Measurements from ENCODE around the gene ELMO3.

DNA sequence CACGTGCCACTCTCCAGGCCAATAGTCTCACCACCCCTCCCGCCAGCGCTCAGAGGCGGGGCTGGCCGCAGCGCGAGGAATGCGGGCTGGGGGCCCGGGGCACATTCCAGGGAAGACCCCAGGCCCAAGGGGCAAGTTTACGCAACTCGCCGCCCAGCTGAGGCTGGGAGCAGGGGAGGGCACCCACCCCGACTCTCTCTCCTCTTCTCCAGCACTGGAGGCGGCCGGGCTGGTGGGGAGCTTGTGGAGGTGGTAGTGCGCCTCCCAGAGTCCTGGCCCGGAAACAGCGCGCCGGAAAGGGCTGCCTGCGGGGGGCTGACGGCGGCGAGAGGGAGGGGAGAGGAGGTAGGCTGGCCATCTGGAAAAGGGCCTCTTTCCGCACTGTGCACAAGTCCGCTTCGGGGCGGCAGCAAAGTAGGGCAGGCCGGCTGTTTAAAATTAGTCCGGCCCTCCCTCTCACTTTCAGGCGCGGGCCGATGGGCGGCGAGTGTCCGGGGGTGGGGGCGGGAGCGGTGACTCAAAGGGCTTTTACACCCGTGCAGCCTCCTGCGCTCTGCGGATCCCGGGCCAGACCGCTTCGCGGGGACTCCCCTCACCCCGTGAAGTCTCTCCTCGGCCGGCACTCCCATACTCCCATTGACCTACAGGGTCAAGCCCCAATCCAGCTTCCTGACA, 47.3 kb downstream of the ELMO3 start:
- TF ChIP-seq, protein P1, sequence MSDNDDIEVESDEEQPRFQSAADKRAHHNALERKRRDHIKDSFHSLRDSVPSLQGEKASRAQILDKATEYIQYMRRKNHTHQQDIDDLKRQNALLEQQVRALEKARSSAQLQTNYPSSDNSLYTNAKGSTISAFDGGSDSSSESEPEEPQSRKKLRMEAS (IDR thresholded peaks at IDR 0.05): no peak
- TF ChIP-seq, protein P2, sequence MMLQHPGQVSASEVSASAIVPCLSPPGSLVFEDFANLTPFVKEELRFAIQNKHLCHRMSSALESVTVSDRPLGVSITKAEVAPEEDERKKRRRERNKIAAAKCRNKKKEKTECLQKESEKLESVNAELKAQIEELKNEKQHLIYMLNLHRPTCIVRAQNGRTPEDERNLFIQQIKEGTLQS (IDR thresholded peaks at IDR 0.05): no peak
- TF ChIP-seq, protein P3, sequence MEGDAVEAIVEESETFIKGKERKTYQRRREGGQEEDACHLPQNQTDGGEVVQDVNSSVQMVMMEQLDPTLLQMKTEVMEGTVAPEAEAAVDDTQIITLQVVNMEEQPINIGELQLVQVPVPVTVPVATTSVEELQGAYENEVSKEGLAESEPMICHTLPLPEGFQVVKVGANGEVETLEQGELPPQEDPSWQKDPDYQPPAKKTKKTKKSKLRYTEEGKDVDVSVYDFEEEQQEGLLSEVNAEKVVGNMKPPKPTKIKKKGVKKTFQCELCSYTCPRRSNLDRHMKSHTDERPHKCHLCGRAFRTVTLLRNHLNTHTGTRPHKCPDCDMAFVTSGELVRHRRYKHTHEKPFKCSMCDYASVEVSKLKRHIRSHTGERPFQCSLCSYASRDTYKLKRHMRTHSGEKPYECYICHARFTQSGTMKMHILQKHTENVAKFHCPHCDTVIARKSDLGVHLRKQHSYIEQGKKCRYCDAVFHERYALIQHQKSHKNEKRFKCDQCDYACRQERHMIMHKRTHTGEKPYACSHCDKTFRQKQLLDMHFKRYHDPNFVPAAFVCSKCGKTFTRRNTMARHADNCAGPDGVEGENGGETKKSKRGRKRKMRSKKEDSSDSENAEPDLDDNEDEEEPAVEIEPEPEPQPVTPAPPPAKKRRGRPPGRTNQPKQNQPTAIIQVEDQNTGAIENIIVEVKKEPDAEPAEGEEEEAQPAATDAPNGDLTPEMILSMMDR (IDR thresholded peaks at IDR 0.05; ENCODE audit: low read depth, low read length, missing input control): no peak
- TF ChIP-seq RXRA (IDR thresholded peaks at IDR 0.05): peak in 1 of 2 donors; percentile 10
- TF ChIP-seq, protein P4, sequence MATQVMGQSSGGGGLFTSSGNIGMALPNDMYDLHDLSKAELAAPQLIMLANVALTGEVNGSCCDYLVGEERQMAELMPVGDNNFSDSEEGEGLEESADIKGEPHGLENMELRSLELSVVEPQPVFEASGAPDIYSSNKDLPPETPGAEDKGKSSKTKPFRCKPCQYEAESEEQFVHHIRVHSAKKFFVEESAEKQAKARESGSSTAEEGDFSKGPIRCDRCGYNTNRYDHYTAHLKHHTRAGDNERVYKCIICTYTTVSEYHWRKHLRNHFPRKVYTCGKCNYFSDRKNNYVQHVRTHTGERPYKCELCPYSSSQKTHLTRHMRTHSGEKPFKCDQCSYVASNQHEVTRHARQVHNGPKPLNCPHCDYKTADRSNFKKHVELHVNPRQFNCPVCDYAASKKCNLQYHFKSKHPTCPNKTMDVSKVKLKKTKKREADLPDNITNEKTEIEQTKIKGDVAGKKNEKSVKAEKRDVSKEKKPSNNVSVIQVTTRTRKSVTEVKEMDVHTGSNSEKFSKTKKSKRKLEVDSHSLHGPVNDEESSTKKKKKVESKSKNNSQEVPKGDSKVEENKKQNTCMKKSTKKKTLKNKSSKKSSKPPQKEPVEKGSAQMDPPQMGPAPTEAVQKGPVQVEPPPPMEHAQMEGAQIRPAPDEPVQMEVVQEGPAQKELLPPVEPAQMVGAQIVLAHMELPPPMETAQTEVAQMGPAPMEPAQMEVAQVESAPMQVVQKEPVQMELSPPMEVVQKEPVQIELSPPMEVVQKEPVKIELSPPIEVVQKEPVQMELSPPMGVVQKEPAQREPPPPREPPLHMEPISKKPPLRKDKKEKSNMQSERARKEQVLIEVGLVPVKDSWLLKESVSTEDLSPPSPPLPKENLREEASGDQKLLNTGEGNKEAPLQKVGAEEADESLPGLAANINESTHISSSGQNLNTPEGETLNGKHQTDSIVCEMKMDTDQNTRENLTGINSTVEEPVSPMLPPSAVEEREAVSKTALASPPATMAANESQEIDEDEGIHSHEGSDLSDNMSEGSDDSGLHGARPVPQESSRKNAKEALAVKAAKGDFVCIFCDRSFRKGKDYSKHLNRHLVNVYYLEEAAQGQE (IDR thresholded peaks at IDR 0.05): peak; percentile 22
- no peak for TF ChIP-seq YY1 (IDR thresholded peaks at IDR 0.05)
- TF ChIP-seq RAD21 (IDR thresholded peaks at IDR 0.05): peak in 1 of 2 donors; percentile 19
- TF ChIP-seq SP1 (IDR thresholded peaks at IDR 0.05): peak; percentile 30
- TF ChIP-seq JUND (IDR thresholded peaks at IDR 0.05): no peak
